SH-SY5Y (cell line): Measurements from ENCODE around the gene CRYBG1.

ENCODE experiments used
- GATA2 ChIP-seq: IDR thresholded peaks from 2 replicates; pipeline ENCODE4 v1.6.1; 2011; ENCODE audit warnings: mild to moderate bottlenecking, low read depth, low read length
- GATA3 ChIP-seq: IDR thresholded peaks from 2 replicates; pipeline ENCODE4 v1.6.1; 2011; ENCODE audit warnings: low read depth, mild to moderate bottlenecking, low read length, moderate library complexity

CRYBG1 gene

GRCh38 chr6:106434530-106434929, 74.0 kb downstream of the CRYBG1 start:
- TF ChIP-seq GATA3: no peak
- TF ChIP-seq GATA2: no peak

- TF ChIP-seq GATA2: no peak
- TF ChIP-seq GATA3: no peak
Observed at GRCh38 chr6:106439459-106439858, 78.9 kb downstream of the CRYBG1 start.

DNA sequence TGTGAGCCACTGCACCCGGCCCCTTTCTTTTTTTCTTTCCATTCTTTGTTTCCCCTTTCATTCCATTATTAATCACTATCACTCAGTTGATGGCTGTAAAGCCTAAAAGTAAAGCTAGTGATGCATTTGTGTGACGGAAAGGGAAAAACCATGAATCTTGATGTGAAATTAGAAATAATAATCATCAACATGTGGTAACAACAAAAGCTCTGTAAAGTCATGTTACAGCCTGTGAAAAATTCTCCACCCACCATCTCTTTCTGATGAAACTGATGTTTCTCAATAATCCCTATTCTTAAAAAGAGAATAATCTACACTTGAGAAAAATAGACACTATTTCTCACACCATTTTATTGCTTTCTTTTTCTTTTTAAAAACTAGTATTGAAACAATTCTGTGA, 80.0 kb downstream of the CRYBG1 start:
- TF ChIP-seq GATA3: no peak
- TF ChIP-seq GATA2: no peak

- no peak for TF ChIP-seq GATA3
- TF ChIP-seq GATA2: no peak
Observed at GRCh38 chr6:106442395-106442794, 81.9 kb downstream of the CRYBG1 start.

DNA sequence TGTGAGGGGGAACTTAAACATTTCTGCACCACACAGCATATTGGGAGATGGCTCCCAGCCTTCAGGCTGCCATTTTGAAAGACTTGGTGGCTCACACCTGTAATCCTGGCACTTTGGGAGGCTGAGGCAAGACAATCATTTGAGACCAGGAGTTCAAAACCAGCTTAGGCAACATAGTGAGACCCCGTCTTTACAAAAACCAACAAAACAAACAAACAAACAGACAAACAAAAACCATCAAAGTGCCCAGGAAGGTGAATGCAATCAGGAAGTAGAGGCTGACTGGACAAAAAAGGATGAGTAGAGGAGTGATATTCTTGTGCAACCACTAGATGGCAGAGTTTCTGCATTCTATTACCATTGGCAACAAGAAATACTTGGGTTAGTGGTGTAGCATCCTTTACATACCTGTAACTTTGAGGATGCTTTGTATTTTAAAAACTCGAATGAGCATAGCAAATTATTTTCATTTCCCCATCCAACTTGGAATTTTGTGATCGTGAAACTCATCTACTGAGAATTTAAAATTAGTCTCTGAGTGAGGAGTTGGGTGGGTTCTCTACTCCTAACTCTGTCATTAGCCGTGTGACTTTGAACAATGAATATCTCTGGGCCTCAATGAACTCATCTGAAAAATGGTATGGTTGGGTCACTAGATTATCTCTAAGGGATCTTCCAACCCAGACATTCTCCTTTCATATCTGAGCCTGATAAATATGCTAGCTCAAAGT, 84.4 kb downstream of the CRYBG1 start:
- TF ChIP-seq GATA3 (no peak), GATA2 (no peak)

DNA sequence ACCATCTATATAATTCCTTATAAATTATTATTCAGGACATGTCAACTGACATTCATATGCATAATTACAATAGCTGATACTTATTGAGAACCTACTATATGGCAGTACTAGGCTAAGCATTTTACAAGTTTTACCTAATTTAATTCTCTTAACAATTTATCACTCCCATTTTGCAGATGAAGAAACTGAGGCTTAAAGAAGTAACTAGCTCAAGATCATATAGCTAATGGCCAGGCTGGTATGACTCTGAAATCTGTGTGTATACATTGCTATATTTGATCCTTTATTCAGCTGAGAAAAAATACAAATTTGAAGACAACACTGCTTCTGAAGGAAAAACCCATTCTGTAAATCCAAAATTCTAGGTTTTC, 85.0 kb downstream of the CRYBG1 start:
- no peak for TF ChIP-seq GATA2
- no peak for TF ChIP-seq GATA3

- TF ChIP-seq GATA3 (no peak), GATA2 (no peak)
Observed at GRCh38 chr6:106446287-106446885, 85.9 kb downstream of the CRYBG1 start.

- TF ChIP-seq GATA3: no peak
- no peak for TF ChIP-seq GATA2
Observed at GRCh38 chr6:106446983-106447382, 86.5 kb downstream of the CRYBG1 start.

DNA sequence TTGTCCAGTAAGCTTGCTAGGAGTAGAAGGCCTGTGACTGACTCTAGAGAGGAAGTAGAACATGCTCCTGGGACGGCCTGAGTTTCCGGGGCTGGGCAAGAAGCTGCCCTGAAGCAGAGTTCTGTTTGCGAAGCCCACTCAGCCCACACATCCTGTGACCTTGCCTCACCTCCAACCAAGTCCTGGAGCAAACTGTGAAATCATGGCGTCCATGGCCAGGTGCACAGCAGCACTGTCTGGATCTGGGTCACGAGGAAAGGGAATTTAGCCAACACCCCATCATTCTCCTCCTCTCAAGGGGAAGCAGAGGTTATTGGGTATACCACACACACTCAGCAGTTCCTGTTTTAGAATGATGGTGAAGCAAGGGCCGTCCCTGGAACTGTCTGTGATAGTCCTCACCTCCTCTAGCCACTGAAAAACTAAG, 87.5 kb downstream of the CRYBG1 start:
- TF ChIP-seq GATA2 (no peak), GATA3 (no peak)

DNA sequence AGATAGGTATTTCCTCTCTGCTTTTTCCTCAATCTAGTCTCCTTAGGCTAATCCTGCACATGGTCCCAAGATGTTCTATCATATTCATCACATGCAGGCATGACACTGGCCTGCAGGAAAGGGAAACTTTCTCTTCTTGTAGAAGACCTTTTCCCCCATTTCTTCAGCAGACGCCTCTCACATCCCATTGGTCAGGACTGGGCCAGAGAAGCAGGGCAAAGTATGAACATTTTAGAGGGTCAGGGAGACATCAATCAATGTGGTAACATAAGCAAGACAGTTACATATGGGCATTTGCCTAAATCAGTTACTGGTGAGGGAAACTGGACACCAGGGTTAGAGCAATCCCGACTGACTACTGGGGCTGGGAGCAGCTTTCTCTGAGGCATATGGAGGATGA, 90.1 kb downstream of the CRYBG1 start:
- no peak for TF ChIP-seq GATA2
- no peak for TF ChIP-seq GATA3

GRCh38 chr6:106451439-106451838, 90.9 kb downstream of the CRYBG1 start:
- TF ChIP-seq GATA3: no peak

- TF ChIP-seq GATA3 (no peak), GATA2 (no peak)
Observed at GRCh38 chr6:106452628-106453027, 92.1 kb downstream of the CRYBG1 start.

DNA sequence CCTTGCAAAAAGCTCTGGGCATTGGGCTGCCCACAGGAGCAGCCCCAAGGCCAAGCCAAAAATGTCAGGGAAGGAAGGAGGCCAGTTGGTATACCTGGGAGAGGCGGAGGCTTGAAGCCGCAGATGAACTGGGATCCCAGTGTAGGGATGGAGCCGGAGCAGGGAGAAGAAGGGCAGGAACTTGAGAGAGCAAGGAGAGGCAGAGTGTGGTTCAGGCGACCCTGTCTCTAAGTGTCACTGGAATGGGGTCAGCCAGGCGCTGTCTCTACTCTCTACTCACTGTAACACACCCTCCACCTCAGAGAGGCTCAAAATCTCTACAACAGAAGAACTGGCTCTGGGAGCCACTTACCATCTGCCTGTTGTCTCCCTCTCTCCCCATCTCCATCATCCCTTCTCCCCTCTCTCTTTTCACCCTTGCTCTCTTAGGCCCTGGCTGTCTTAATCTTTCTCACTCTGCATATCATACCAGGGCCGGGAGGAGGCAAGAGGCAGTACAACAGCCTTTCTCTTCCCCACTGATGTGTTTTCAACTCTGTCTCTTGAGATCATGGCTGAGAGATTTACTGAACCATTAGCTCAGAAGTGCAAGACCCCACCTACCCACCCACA, 93.3 kb downstream of the CRYBG1 start:
- TF ChIP-seq GATA2 (no peak), GATA3 (no peak)

DNA sequence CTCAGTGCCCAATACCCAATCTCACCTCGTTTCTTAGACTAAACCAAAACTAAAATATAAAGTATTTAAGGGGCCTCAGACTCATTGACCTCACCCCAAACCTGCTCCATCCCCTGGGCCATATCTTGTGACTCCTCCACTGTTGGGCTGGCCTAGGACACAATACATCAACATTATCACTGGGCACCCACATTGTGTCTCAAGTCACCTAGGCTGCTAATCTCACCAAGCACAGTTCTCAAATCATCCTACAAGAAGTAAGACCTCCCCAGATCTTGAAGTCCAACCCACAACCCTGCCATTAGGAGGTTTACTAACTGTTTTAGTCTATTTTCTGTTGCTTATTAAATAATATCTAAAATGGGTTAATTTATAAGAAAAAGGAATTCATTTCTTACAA, 96.2 kb downstream of the CRYBG1 start:
- no peak for TF ChIP-seq GATA2
- TF ChIP-seq GATA3: no peak
